Measurements from ENCODE around the gene SPSB3.
"Not testable (repeated sequence)": the region's sequence is repeated elsewhere in the genome, so short reads cannot be mapped to it uniquely, and the experiment has no call there.

The SPSB3 gene

GRCh38 chr16:1816396-1817275 is 34.3 kb upstream of the SPSB3 start:
- no peak for DNase-seq

GRCh38 chr16:1815461-1815860 is 33.1 kb upstream of the SPSB3 start:
- DNase-seq = no peak

GRCh38 chr16:1812732-1813163 is 30.4 kb upstream of the SPSB3 start:
- DNase-seq = peak; percentile 16

- DNase-seq = no peak
These were observed 28.2 kb upstream of the SPSB3 start for GRCh38 chr16:1810536-1810935.

GRCh38 chr16:1810106-1810505 is 27.7 kb upstream of the SPSB3 start:
- no peak for DNase-seq

GRCh38 chr16:1809281-1809801 is 27.0 kb upstream of the SPSB3 start:
- no peak for DNase-seq

- no peak for DNase-seq
These were observed 26.3 kb upstream of the SPSB3 start for GRCh38 chr16:1808691-1809090.

GRCh38 chr16:1807626-1808025 is 25.3 kb upstream of the SPSB3 start:
- DNase-seq = no peak

- DNase-seq = no peak
These were observed 18.3 kb upstream of the SPSB3 start for GRCh38 chr16:1800701-1801100.

- DNase-seq = not testable (repeated sequence)
These were observed 16.9 kb upstream of the SPSB3 start for GRCh38 chr16:1799263-1799662.

GRCh38 chr16:1794908-1795666 is 12.7 kb upstream of the SPSB3 start:
- DNase-seq = no peak

GRCh38 chr16:1794221-1794871 is 12.0 kb upstream of the SPSB3 start:
- no peak for DNase-seq

GRCh38 chr16:1793578-1794220 is 11.3 kb upstream of the SPSB3 start, which contains the start of gene IGFALS:
Gene IGFALS, minus strand, starts transcription at chr16:1793705. Its CDS starts 53 bp downstream, at chr16:1793652.
- DNase-seq = no peak

GRCh38 chr16:1792836-1793577 is 10.6 kb upstream of the SPSB3 start:
- no peak for DNase-seq

GRCh38 chr16:1791943-1792812 is 9.8 kb upstream of the SPSB3 start:
- DNase-seq = no peak

- DNase-seq = no peak
These were observed 9.0 kb upstream of the SPSB3 start for GRCh38 chr16:1791256-1791942.

- no peak for DNase-seq
These were observed 8.4 kb upstream of the SPSB3 start for GRCh38 chr16:1790611-1791255.

GRCh38 chr16:1790261-1790610 is 7.9 kb upstream of the SPSB3 start:
- DNase-seq = no peak

- DNase-seq = no peak
These were observed 7.3 kb upstream of the SPSB3 start for GRCh38 chr16:1789643-1790045.

GRCh38 chr16:1788708-1789100 is 6.3 kb upstream of the SPSB3 start:
- no peak for DNase-seq
